Peyer's patch (tissue), 4 donors: ENCODE measurements around the gene SLC2A9. TPM values are rescaled to one million over a fixed set of nuclear protein-coding genes. Genes with fewer than 3 reads are reported as not detected.

ENCODE experiments used
- DNase-seq, 3 donors: peaks; one replicate each; pipeline ENCODE4 v3.0.0-alpha.2; 2017 to 2019
- H3K27ac ChIP-seq, 4 donors: fragments of 200-600 bp; sonication (generic); one replicate each; pipeline ENCODE4 v1.5.1; 2016 to 2019
- H3K27me3 ChIP-seq, 2 donors: fragments of 200-600 bp; sonication (generic); one replicate each; pipeline ENCODE4 v1.5.1; 2019
- H3K36me3 ChIP-seq, 3 donors: fragments of 200-600 bp; sonication (generic); one replicate each; pipeline ENCODE4 v1.5.1; 2016 to 2019
- H3K4me1 ChIP-seq, 4 donors: fragments of 200-600 bp; sonication (generic); one replicate each; pipeline ENCODE4 v1.5.1; 2016 to 2019
- H3K4me3 ChIP-seq, 4 donors: fragments of 200-600 bp; sonication (generic); 1 replicate in 3 of 4; 2 replicates in 1 of 4; pipeline ENCODE4 v1.5.1; 2016 to 2019; ENCODE audit warnings: mild to moderate bottlenecking in 1 of 4
- H3K9me3 ChIP-seq, 4 donors: fragments of 200-600 bp; sonication (generic); one replicate each; pipeline ENCODE4 v1.5.1; 2016 to 2019; ENCODE audit warnings: mild to moderate bottlenecking in 1 of 4
- POLR2A ChIP-seq, 2 donors: fragments of 450-650 bp; IDR thresholded peaks; one replicate each; pipeline ENCODE4 v1.5.1; 2017; ENCODE audit warnings: antibody characterized with exemption in 2 of 2, mild to moderate bottlenecking in 2 of 2, moderate library complexity in 2 of 2
- total RNA-seq, 4 donors: library from RNA; depleted of rRNA; stranded (reverse); fragments of >200 nt; gene quantifications; one replicate each; pipeline ENCODE4 v1.1.0, GENCODE V29; 2016
- TF ChIP-seq, protein P1 (sequence below), 6 experiments: fragments of 450-650 bp in 4 of 6; fragments of 200-600 bp in 2 of 6; sonication (generic) in 1 of 6; IDR thresholded peaks; one replicate each; pipeline ENCODE4 v1.5.1; 2017 to 2019; ENCODE audit warnings: antibody characterized with exemption in 6 of 6, mild to moderate bottlenecking in 3 of 6, moderate library complexity in 1 of 6

Gene SLC2A9
- 10 to 100 TPM in 3 of 4 donors, 1 to 10 TPM in 1; 8.3 to 24.1 (median 22.0) TPM for total RNA-seq

DNA sequence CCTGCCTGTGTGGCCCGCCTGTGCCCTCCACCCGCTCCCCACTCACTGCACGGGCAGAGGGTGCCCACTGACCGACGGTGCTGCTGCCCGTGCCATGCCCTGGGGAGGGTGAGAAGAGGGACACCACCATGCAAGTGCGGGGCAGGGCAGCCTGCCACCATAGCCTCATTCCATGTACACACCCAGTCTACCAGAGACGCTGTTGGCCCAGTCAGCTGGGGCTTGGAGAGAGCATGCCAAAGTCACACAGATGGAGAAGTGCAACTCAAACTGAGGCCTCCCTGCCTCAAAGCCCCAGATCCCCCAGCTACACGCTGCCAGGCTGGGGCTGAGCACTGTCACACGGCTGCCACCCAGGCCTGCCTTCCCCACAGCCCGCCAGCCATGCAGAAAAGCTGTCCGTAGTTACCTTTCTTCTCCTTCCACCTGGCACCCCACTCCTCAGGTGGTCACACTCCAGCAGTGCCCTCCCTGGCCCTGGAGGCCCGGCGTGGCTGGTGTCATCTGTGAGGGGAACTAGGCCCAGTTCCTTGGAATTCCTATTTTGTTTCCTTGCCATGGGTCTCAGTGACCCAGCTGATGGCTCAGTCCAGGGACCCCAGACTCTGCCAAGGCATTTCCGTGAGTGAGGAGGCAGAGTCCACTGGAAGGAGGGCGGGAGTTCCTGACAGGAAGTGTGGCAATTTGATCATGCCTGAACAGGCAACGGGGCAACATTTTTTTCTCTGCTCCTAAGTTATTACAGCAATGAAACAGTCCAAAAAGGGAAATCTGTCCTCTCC is at the start of gene SLC2A9:
Gene SLC2A9, minus strand, starts transcription at position 627 of the 782 bp plus-strand sequence. Its CDS starts 68 bp downstream, at position 559.
- no peaks in the 10 kb centered on the region for H3K36me3 ChIP-seq
- H3K9me3 ChIP-seq: no peaks in the 10 kb centered on the region
- TF ChIP-seq, protein P1, sequence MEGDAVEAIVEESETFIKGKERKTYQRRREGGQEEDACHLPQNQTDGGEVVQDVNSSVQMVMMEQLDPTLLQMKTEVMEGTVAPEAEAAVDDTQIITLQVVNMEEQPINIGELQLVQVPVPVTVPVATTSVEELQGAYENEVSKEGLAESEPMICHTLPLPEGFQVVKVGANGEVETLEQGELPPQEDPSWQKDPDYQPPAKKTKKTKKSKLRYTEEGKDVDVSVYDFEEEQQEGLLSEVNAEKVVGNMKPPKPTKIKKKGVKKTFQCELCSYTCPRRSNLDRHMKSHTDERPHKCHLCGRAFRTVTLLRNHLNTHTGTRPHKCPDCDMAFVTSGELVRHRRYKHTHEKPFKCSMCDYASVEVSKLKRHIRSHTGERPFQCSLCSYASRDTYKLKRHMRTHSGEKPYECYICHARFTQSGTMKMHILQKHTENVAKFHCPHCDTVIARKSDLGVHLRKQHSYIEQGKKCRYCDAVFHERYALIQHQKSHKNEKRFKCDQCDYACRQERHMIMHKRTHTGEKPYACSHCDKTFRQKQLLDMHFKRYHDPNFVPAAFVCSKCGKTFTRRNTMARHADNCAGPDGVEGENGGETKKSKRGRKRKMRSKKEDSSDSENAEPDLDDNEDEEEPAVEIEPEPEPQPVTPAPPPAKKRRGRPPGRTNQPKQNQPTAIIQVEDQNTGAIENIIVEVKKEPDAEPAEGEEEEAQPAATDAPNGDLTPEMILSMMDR (IDR thresholded peaks at IDR 0.05): no peak
- TF ChIP-seq POLR2A (IDR thresholded peaks at IDR 0.05): peak in 1 of 2 donors; percentile 43
- H3K4me1 ChIP-seq: peaks cover 0 to 39% (median 2%) of the 10 kb centered on the region in 4 donors
- DNase-seq: peak in 1 of 3 donors; percentile 76
- no peaks in the 10 kb centered on the region for H3K27me3 ChIP-seq
- peak within 1 kb of the TSS in 3 of 4 donors; percentile 51 to 92 (median 70) for H3K27ac ChIP-seq
- H3K4me3 ChIP-seq: peak within 1 kb of the TSS in 2 of 4 donors; percentile 37 to 51

DNA sequence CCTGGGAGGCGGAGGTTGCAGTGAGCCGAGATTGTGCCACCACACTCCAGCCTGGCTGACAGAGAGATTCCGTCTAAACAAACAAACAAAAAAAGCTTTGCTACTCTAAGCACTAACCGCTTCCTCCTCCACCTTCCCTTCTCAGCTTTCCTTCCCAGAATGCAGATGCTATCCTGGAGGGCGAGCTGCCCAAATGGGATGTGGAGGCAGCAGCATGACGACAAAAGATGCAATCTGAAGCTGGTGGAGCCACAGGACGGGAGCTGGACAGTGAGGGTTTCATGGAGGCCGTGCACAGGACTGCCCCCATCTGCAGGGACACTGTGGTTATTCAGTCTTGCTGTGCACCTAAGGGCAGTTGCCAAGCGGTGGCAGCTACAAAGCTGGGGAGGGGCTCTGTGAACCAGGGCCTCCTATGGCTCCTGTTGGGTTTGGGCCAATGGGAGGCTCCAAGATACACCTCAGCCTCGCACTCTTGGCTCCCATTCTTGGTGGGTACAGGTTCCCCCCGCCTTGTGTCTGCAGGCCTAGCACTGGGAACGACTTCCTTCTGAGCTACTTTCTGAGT is 47.9 kb upstream of the SLC2A9 start:
- H3K27me3 ChIP-seq: no peaks in the 10 kb centered on the region
- H3K9me3 ChIP-seq: no peaks in the 10 kb centered on the region
- H3K4me1 ChIP-seq: peaks cover 0 to 1% (median 0%) of the 10 kb centered on the region in 4 donors
- no peak overlapping the region for H3K4me3 ChIP-seq
- no peak for TF ChIP-seq POLR2A (IDR thresholded peaks at IDR 0.05)
- TF ChIP-seq, protein P1 (IDR thresholded peaks at IDR 0.05): no peak
- DNase-seq: peak in 2 of 3 donors; percentile 41 to 43
- H3K36me3 ChIP-seq: peaks cover 0 to 27% (median 0%) of the 10 kb centered on the region in 3 donors
- H3K27ac ChIP-seq: no peak overlapping the region

DNA sequence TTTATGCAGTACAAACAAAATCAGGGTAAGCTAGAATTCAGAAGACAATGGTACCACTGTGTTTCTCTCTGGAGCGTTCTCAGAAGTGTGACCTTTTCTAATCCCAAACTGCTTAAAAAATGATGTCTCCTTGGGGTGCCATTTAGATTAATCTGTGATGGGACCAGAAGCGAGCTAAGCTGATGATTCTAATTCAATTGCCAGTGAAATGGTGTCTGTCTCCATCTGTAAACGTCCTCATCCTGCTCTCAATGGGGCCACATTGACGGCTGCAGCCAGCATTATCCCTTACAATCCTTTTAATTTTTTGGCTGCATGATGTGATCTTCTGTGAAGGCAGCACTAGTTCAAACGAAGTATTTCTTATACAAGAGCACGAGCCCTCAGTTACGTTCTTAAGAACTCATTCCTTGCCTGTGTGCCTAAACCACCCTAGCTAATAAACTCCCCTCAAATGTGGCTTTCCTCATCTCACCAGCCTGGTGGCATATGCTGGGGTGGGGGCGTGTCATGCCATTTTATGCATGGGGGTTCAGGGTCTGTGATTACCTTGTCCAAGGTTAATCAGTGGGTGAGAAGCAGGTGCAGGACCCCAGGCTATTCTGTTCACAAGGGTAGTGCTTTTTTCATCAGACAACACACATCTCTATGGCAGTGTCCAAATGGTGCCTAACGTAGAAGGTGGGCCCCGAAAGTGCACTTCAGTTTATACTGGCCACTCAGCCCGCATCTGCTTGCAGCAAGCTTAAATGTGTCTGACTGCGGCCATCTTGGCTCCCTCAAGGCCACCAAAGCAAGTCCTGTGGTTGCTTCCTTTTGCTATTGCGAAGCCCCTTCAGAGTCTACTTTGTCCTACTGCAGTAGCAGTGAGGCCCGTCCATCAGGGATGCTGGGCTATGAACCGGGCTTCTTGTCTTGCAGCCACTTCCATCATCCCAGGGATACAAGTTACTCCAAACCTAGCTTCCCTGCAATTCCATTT is 45.7 kb upstream of the SLC2A9 start:
- DNase-seq: no peak
- Histone ChIP-seq H3K9me3 (no peaks in the 10 kb centered on the region), H3K4me1 (peaks cover 0 to 4% (median 0%) of the 10 kb centered on the region in 4 donors), H3K4me3 (no peak overlapping the region), H3K36me3 (peaks cover 0 to 12% (median 0%) of the 10 kb centered on the region in 3 donors), H3K27ac (no peak overlapping the region), H3K27me3 (no peaks in the 10 kb centered on the region)
- TF ChIP-seq POLR2A (IDR thresholded peaks at IDR 0.05): no peak
- TF ChIP-seq, protein P1 (IDR thresholded peaks at IDR 0.05): no peak

DNA sequence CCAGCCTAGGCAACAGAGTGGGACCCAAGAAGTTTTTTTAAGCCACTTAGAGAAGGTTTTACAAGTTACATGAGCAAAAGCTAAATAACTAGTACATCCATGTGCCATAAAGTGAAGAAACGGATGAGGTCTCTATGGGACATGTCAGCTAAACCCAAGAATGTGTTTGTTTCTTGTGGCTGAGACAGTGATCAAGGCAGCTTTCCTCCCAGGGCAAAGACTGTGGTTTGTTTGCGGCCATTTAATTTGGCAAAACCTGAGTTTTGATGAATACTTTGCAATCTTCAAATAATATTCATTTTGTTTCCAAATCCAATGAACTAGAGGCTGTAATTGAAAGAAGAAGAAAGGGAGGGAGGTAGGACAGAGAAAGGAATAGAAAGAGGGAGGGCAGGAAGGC is 44.9 kb upstream of the SLC2A9 start:
- peaks cover 0 to 4% (median 0%) of the 10 kb centered on the region in 4 donors for H3K4me1 ChIP-seq
- no peak for TF ChIP-seq POLR2A (IDR thresholded peaks at IDR 0.05)
- TF ChIP-seq, protein P1 (IDR thresholded peaks at IDR 0.05): no peak
- no peak for DNase-seq
- H3K27ac ChIP-seq: no peak overlapping the region
- H3K36me3 ChIP-seq: peaks cover 0 to 12% (median 0%) of the 10 kb centered on the region in 3 donors
- no peak overlapping the region for H3K4me3 ChIP-seq
- no peaks in the 10 kb centered on the region for H3K27me3 ChIP-seq
- H3K9me3 ChIP-seq: no peaks in the 10 kb centered on the region
